K562 (cell line): ENCODE data around the gene SLC26A5. TPM values are rescaled to one million over a fixed set of nuclear protein-coding genes. Genes with fewer than 3 reads are reported as not detected.

Experiments
- ATF1 ChIP-seq, 2 experiments: fragments of 450-650 bp in 1 of 2; IDR thresholded peaks; 2 replicates each; pipeline ENCODE4 v1.6.1; 2016; ENCODE audit warnings: missing compliant biosample characterization in 1 of 2, missing genetic modification characterization in 1 of 2
- HDGF ChIP-seq: fragments of 450-650 bp; IDR thresholded peaks from 2 replicates; pipeline ENCODE4 v1.6.1; 2016
- JUNB ChIP-seq: fragments of 450-650 bp; formaldehyde crosslinking; conservative IDR thresholded peaks from 2 replicates; pipeline ENCODE4 v1.4.0; 2020; ENCODE audit warnings: mild to moderate bottlenecking
- MED1 ChIP-seq: sonication (generic); formaldehyde crosslinking; IDR thresholded peaks from 2 replicates; pipeline ENCODE4 v1.8.1; 2023; ENCODE audit warnings: missing genetic modification reagents, borderline replicate concordance
- RBM22 ChIP-seq: fragments of 200-400 bp; formaldehyde crosslinking; IDR thresholded peaks from 2 replicates; pipeline ENCODE4 v1.6.1; 2018; ENCODE audit warnings: low read length, low read depth; ENCODE audit not compliant: poor library complexity, severe bottlenecking
- SMAD4 ChIP-seq: fragments of 250-450 bp; sonication (Bioruptor Pico); conservative IDR thresholded peaks from 2 replicates; pipeline ENCODE4 v1.8.0; 2021; ENCODE audit warnings: inconsistent platforms, mild to moderate bottlenecking, moderate library complexity
- TOE1 ChIP-seq, 2 experiments: fragments of 450-650 bp in 1 of 2; sonication (generic) in 1 of 2; formaldehyde crosslinking in 1 of 2; IDR thresholded peaks; 2 replicates each; pipeline versions ENCODE4 v1.7.1 to v1.8.0; 2016 to 2022; ENCODE audit warnings: borderline replicate concordance in 2 of 2, mild to moderate bottlenecking in 2 of 2, antibody characterized with exemption in 1 of 2, inconsistent platforms in 1 of 2, low read depth in 1 of 2, missing genetic modification reagents in 1 of 2, moderate library complexity in 1 of 2
- ZNF174 ChIP-seq: fragments of 250-450 bp; sonication (Bioruptor Pico); IDR thresholded peaks from 2 replicates; pipeline ENCODE4 v1.4.0; 2020; ENCODE audit warnings: mild to moderate bottlenecking
- ZNF324 ChIP-seq: fragments of 250-450 bp; sonication (Bioruptor Pico); IDR thresholded peaks from 2 replicates; pipeline ENCODE4 v1.4.0; 2020; ENCODE audit warnings: mild to moderate bottlenecking
- polyA plus RNA-seq, 8 experiments: library from polyadenylated mRNA; depleted of rRNA in 4 of 8; stranded (reverse) in 5 of 8; unstranded in 3 of 8; fragments of >200 nt; fragmentation: Nextera tagmentation in 2 of 8; fragmentation: Illumina TruSeq in 1 of 8; extraction: Ambion mirVana in 2 of 8; extraction: Trizol in 1 of 8; gene quantifications; 2 replicates each; pipeline versions ENCODE4 v1.2.1 to v1.2.3, GENCODE V29; 2011 to 2014; ENCODE audit warnings: inconsistent platforms in 1 of 8, missing spikeins in 1 of 8
- total RNA-seq, 7 experiments: library from RNA; depleted of rRNA in 6 of 7; stranded (reverse); fragments of >200 nt in 6 of 7; fragmentation: Illumina TruSeq in 2 of 7; extraction: Trizol in 2 of 7; gene quantifications; 2 replicates each; pipeline versions ENCODE4 v1.2.1 to v1.2.3, GENCODE V29; 2011 to 2021; ENCODE audit warnings: low replicate concordance in 1 of 7
- TF ChIP-seq, protein P1 (sequence below), 3 experiments: fragments of 200-800 bp in 1 of 3; fragments of 250-450 bp in 1 of 3; fragments of 450-650 bp in 1 of 3; sonication (Bioruptor Pico) in 1 of 3; sonication (Bioruptor generic) in 1 of 3; formaldehyde crosslinking in 1 of 3; IDR thresholded peaks; 2 replicates each; pipeline versions ENCODE4 v1.6.1 to v1.8.0; 2016 to 2022; ENCODE audit warnings: mild to moderate bottlenecking in 2 of 3, missing genetic modification characterization in 2 of 3, missing compliant biosample characterization in 1 of 3, moderate library complexity in 1 of 3
- TF ChIP-seq, protein P2 (sequence below), 2 experiments: fragments of 450-650 bp; formaldehyde crosslinking in 1 of 2; IDR thresholded peaks; 2 replicates each; pipeline versions ENCODE4 v1.4.0 to v1.6.1; 2014 to 2020; ENCODE audit warnings: mild to moderate bottlenecking in 2 of 2, borderline replicate concordance in 1 of 2, low read depth in 1 of 2
- TF ChIP-seq, protein P3 (sequence below), 2 experiments: fragments of 450-650 bp; conservative IDR thresholded peaks; 2 replicates each; pipeline ENCODE4 v1.6.1; 2017; ENCODE audit warnings: mild to moderate bottlenecking in 2 of 2, moderate library complexity in 2 of 2

The SLC26A5 gene
- total and polyA plus RNA-seq, 9 of the 15 experiments (the other 6 are each of a cell fraction or from before 2014, with no cell fraction given): not detected

DNA sequence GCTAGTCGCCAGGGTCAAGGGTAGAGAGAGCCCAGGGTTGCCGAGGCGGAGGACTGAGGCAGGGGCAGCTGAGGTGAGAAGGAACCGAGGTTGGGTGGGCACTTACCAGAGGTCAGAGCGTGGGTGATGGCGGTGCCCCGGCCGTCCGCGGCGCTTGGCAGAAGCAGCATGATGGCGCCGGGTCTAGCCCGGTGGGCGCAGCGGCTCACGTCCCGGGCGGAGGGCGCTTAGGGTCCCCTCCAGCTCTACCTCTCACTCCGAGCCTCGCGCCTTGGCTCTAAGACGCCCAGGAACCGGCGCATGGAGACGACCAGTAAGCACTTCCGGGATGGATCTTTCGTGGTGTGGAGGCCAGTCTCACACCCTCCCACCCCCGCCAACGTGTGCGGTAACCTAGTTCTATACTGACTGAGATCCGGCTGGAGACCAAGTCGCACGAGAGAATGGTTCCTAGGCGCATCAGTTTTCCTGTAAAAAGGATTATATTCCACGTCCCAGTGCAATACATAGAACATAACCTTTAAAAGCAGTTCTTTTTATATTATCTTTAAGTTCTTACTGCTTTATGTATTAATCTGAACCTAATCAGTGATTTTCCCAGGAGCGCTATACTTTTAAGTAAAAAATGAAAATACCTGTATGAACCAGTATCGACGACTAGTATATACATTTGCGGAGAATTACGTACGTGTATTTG lies 101.4 kb downstream of the SLC26A5 start, which contains the start of gene DNAJC2 (continued):
- TF ChIP-seq, protein P1, sequence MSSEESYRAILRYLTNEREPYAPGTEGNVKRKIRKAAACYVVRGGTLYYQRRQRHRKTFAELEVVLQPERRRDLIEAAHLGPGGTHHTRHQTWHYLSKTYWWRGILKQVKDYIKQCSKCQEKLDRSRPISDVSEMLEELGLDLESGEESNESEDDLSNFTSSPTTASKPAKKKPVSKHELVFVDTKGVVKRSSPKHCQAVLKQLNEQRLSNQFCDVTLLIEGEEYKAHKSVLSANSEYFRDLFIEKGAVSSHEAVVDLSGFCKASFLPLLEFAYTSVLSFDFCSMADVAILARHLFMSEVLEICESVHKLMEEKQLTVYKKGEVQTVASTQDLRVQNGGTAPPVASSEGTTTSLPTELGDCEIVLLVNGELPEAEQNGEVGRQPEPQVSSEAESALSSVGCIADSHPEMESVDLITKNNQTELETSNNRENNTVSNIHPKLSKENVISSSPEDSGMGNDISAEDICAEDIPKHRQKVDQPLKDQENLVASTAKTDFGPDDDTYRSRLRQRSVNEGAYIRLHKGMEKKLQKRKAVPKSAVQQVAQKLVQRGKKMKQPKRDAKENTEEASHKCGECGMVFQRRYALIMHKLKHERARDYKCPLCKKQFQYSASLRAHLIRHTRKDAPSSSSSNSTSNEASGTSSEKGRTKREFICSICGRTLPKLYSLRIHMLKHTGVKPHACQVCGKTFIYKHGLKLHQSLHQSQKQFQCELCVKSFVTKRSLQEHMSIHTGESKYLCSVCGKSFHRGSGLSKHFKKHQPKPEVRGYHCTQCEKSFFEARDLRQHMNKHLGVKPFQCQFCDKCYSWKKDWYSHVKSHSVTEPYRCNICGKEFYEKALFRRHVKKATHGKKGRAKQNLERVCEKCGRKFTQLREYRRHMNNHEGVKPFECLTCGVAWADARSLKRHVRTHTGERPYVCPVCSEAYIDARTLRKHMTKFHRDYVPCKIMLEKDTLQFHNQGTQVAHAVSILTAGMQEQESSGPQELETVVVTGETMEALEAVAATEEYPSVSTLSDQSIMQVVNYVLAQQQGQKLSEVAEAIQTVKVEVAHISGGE (CRISPR knock-in tag; IDR thresholded peaks at IDR 0.05): peak; percentile 95 to 99 (median 99)
- TF ChIP-seq HDGF (no peak), MED1 (CRISPR knock-in tag) (no peak), RBM22 (peak; percentile 44), TOE1 (IDR thresholded peaks at IDR 0.05; ENCODE audit: borderline replicate concordance) (peak; percentile 62; the same call in 1 of the 2 replicates), TOE1 (CRISPR knock-in tag; IDR thresholded peaks at IDR 0.05; ENCODE audit: borderline replicate concordance, low read depth) (no peak), SMAD4 (CRISPR knock-in tag) (peak; percentile 81), ATF1 (CRISPR knock-in tag; IDR thresholded peaks at IDR 0.05) (no peak), ATF1 (tag; IDR thresholded peaks at IDR 0.05) (peak; percentile 94), ZNF324 (CRISPR knock-in tag) (no peak), JUNB (no peak), ZNF174 (CRISPR knock-in tag) (no peak)
- TF ChIP-seq, protein P2, sequence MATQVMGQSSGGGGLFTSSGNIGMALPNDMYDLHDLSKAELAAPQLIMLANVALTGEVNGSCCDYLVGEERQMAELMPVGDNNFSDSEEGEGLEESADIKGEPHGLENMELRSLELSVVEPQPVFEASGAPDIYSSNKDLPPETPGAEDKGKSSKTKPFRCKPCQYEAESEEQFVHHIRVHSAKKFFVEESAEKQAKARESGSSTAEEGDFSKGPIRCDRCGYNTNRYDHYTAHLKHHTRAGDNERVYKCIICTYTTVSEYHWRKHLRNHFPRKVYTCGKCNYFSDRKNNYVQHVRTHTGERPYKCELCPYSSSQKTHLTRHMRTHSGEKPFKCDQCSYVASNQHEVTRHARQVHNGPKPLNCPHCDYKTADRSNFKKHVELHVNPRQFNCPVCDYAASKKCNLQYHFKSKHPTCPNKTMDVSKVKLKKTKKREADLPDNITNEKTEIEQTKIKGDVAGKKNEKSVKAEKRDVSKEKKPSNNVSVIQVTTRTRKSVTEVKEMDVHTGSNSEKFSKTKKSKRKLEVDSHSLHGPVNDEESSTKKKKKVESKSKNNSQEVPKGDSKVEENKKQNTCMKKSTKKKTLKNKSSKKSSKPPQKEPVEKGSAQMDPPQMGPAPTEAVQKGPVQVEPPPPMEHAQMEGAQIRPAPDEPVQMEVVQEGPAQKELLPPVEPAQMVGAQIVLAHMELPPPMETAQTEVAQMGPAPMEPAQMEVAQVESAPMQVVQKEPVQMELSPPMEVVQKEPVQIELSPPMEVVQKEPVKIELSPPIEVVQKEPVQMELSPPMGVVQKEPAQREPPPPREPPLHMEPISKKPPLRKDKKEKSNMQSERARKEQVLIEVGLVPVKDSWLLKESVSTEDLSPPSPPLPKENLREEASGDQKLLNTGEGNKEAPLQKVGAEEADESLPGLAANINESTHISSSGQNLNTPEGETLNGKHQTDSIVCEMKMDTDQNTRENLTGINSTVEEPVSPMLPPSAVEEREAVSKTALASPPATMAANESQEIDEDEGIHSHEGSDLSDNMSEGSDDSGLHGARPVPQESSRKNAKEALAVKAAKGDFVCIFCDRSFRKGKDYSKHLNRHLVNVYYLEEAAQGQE (IDR thresholded peaks at IDR 0.05; ENCODE audit: borderline replicate concordance): peak; percentile 62
- TF ChIP-seq, protein P2 (CRISPR knock-in tag; IDR thresholded peaks at IDR 0.05; ENCODE audit: low read depth): peak; percentile 64; the same call in 1 of the 2 replicates
- TF ChIP-seq, protein P3, sequence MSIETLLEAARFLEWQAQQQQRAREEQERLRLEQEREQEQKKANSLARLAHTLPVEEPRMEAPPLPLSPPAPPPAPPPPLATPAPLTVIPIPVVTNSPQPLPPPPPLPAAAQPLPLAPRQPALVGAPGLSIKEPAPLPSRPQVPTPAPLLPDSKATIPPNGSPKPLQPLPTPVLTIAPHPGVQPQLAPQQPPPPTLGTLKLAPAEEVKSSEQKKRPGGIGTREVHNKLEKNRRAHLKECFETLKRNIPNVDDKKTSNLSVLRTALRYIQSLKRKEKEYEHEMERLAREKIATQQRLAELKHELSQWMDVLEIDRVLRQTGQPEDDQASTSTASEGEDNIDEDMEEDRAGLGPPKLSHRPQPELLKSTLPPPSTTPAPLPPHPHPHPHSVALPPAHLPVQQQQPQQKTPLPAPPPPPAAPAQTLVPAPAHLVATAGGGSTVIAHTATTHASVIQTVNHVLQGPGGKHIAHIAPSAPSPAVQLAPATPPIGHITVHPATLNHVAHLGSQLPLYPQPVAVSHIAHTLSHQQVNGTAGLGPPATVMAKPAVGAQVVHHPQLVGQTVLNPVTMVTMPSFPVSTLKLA (conservative IDR thresholded peaks at IDR 0.05): peak; percentile 94 to 97
